EL (cell line): ENCODE data around the gene SPINK1.
"Not testable (repeated sequence)": the region's sequence is repeated elsewhere in the genome, so short reads cannot be mapped to it uniquely, and the experiment has no call there.

Experiments used
- DNase-seq: peaks from one replicate; pipeline ENCODE4 v3.0.0-alpha.2; 2016

SPINK1 gene

GRCh38 chr5:147854331-147854730 is 22.9 kb upstream of the SPINK1 start:
- DNase-seq = no peak

GRCh38 chr5:147853372-147853987 is 22.0 kb upstream of the SPINK1 start:
- no peak for DNase-seq

- DNase-seq = no peak
Measured at GRCh38 chr5:147852365-147852764, 20.9 kb upstream of the SPINK1 start.

- DNase-seq = no peak
Measured at GRCh38 chr5:147851578-147851977, 20.1 kb upstream of the SPINK1 start.

GRCh38 chr5:147849226-147849625 is 17.8 kb upstream of the SPINK1 start:
- DNase-seq = no peak

- DNase-seq = no peak
Measured at GRCh38 chr5:147845618-147846017, 14.1 kb upstream of the SPINK1 start.

- no peak for DNase-seq
Measured at GRCh38 chr5:147844846-147845245, 13.4 kb upstream of the SPINK1 start.

- no peak for DNase-seq
Measured at GRCh38 chr5:147842869-147843268, 11.4 kb upstream of the SPINK1 start.

- no peak for DNase-seq
Measured at GRCh38 chr5:147836439-147836838, 5.0 kb upstream of the SPINK1 start.

- no peak for DNase-seq
Measured at GRCh38 chr5:147835386-147835798, 3.9 kb upstream of the SPINK1 start.

- no peak for DNase-seq
Measured at GRCh38 chr5:147832541-147832940, 1.1 kb upstream of the SPINK1 start.

- DNase-seq = no peak
Measured at GRCh38 chr5:147830035-147830434, 1.4 kb downstream of the SPINK1 start.

GRCh38 chr5:147827017-147827416 is 4.5 kb downstream of the SPINK1 start:
- DNase-seq = not testable (repeated sequence)

- DNase-seq = no peak
Measured at GRCh38 chr5:147826361-147826760, 5.1 kb downstream of the SPINK1 start.

GRCh38 chr5:147822686-147823491 is 8.6 kb downstream of the SPINK1 start:
- DNase-seq = peak; percentile 52

GRCh38 chr5:147822222-147822621 is 9.2 kb downstream of the SPINK1 start:
- not testable (repeated sequence) for DNase-seq

- DNase-seq = no peak
Measured at GRCh38 chr5:147821766-147822165, 9.7 kb downstream of the SPINK1 start.

GRCh38 chr5:147819261-147819770 is 12.2 kb downstream of the SPINK1 start:
- DNase-seq = no peak

- DNase-seq = no peak
Measured at GRCh38 chr5:147818290-147818689, 13.2 kb downstream of the SPINK1 start.

GRCh38 chr5:147813696-147814095 is 17.8 kb downstream of the SPINK1 start:
- no peak for DNase-seq

GRCh38 chr5:147809830-147810666 is 21.4 kb downstream of the SPINK1 start:
- no peak for DNase-seq

- no peak for DNase-seq
Measured at GRCh38 chr5:147805030-147805454, 26.4 kb downstream of the SPINK1 start.

GRCh38 chr5:147804334-147804733 is 27.1 kb downstream of the SPINK1 start:
- DNase-seq = no peak
